IMR-90 (cell line): Measurements from ENCODE around the gene SERHL2. TPM values are rescaled to one million over a fixed set of nuclear protein-coding genes. Genes with fewer than 3 reads are reported as not detected.

Experiments used
- ATAC-seq: fragments of 200-7000 bp; cut with Tn5 transposase; 2 replicates; pipeline ENCODE4 v1.9.1; 2020; ENCODE audit warnings: low read depth, mild to moderate bottlenecking, moderate library complexity
- BruUV-seq: library from RNA; stranded (reverse); fragments of 400-500 nt; replicated peaks from 2 replicates; lab custom pipeline; 2021; lab: Mats Ljungman, UMichigan
- CTCF ChIA-PET: fragments of 300-600 bp; formaldehyde crosslinking; extraction: SDS; loops from one replicate; lab custom pipeline; 2021; ENCODE audit warnings: antibody characterized with exemption; lab: Yijun Ruan, JAX
- POLR2A ChIA-PET: fragments of 300-600 bp; sonication (Branson Sonifier 250); formaldehyde crosslinking; loops from one replicate; lab custom pipeline; 2022; ENCODE audit warnings: antibody characterized with exemption; ENCODE audit not compliant: unreplicated experiment; lab: Charles Lee
- DNase-seq: peaks from one replicate; pipeline ENCODE4 v3.0.0; 2013
- H2AFZ ChIP-seq: replicated peaks from 2 replicates; pipeline ENCODE3; 2013; ENCODE audit warnings: low read length, mild to moderate bottlenecking; ENCODE audit not compliant: poor library complexity
- H2AK5ac ChIP-seq: 2 replicates; pipeline ENCODE4 v1.6.1; 2013; ENCODE audit warnings: low read depth, low read length, inconsistent platforms
- H2AK9ac ChIP-seq: replicated peaks from 2 replicates; pipeline ENCODE3; 2013; ENCODE audit warnings: mild to moderate bottlenecking, low read depth, low read length, moderate library complexity; ENCODE audit not compliant: poor library complexity
- H2BK120ac ChIP-seq: 2 replicates; pipeline ENCODE4 v1.6.1; 2013; ENCODE audit warnings: low read depth, low read length, inconsistent platforms
- H2BK15ac ChIP-seq: 3 replicates; pipeline ENCODE4 v1.6.1; 2013; ENCODE audit warnings: low read depth, low read length, inconsistent platforms
- H2BK20ac ChIP-seq: 2 replicates; pipeline ENCODE4 v1.6.1; 2013; ENCODE audit warnings: low read depth, mild to moderate bottlenecking, inconsistent platforms, low read length, moderate library complexity
- H2BK5ac ChIP-seq: 2 replicates; pipeline ENCODE4 v1.6.1; 2013; ENCODE audit warnings: mild to moderate bottlenecking, low read depth, low read length, inconsistent platforms; ENCODE audit not compliant: poor library complexity, severe bottlenecking
- H3K14ac ChIP-seq: replicated peaks from 2 replicates; pipeline ENCODE4 v1.6.1; 2013; ENCODE audit warnings: low read depth, low read length, inconsistent platforms
- H3K18ac ChIP-seq: 2 replicates; pipeline ENCODE4 v1.6.1; 2013; ENCODE audit warnings: low read depth, low read length, control low read depth
- H3K23ac ChIP-seq: 2 replicates; pipeline ENCODE4 v1.6.1; 2013; ENCODE audit warnings: low read depth, low read length, inconsistent platforms
- H3K27ac ChIP-seq: 2 replicates; pipeline ENCODE4 v1.5.1; 2013; ENCODE audit warnings: mild to moderate bottlenecking, control low read depth, low read length; ENCODE audit not compliant: insufficient read depth
- H3K27me3 ChIP-seq: 2 replicates; pipeline ENCODE4 v1.6.1; 2013; ENCODE audit warnings: low read length; ENCODE audit not compliant: control insufficient read depth, insufficient read depth
- H3K36me3 ChIP-seq: 2 replicates; pipeline ENCODE4 v1.6.1; 2013; ENCODE audit warnings: low read length, mixed read lengths; ENCODE audit not compliant: control insufficient read depth, insufficient read depth
- H3K4ac ChIP-seq: 2 replicates; pipeline ENCODE4 v1.6.1; 2013; ENCODE audit warnings: low read depth, low read length, inconsistent platforms
- H3K4me1 ChIP-seq: 2 replicates; pipeline ENCODE4 v1.6.1; 2013; ENCODE audit warnings: low read length, mixed read lengths; ENCODE audit not compliant: control insufficient read depth, insufficient read depth
- H3K4me2 ChIP-seq: 2 replicates; pipeline ENCODE4 v1.6.1; 2013; ENCODE audit warnings: low read depth, mild to moderate bottlenecking, control low read depth, low read length, moderate library complexity
- H3K4me3 ChIP-seq: 2 replicates; pipeline ENCODE4 v1.5.1; 2013; ENCODE audit warnings: low read depth, mild to moderate bottlenecking, control low read depth, low read length, moderate library complexity; ENCODE audit not compliant: insufficient read depth
- H3K56ac ChIP-seq: 2 replicates; pipeline ENCODE4 v1.6.1; 2013; ENCODE audit warnings: low read length, inconsistent platforms; ENCODE audit not compliant: insufficient read depth; ENCODE audit errors: extremely low read depth
- H3K79me1 ChIP-seq, 2 experiments: 2 replicates each; pipeline ENCODE4 v1.6.1; 2013; ENCODE audit warnings: low read length in 2 of 2, inconsistent platforms in 1 of 2, low read depth in 1 of 2
- H3K9ac ChIP-seq: 2 replicates; pipeline ENCODE4 v1.6.1; 2013; ENCODE audit warnings: low read depth, low read length, control low read depth
- H3K9me1 ChIP-seq: 2 replicates; pipeline ENCODE4 v1.6.1; 2013; ENCODE audit warnings: low read length, inconsistent platforms; ENCODE audit not compliant: insufficient read depth
- H3K9me3 ChIP-seq: 2 replicates; pipeline ENCODE4 v1.6.1; 2013; ENCODE audit warnings: low read length; ENCODE audit not compliant: control insufficient read depth, insufficient read depth
- H4K20me1 ChIP-seq: 2 replicates; pipeline ENCODE4 v1.6.1; 2013; ENCODE audit warnings: low read length, inconsistent platforms; ENCODE audit not compliant: insufficient read depth
- H4K5ac ChIP-seq: 2 replicates; pipeline ENCODE4 v1.6.1; 2013; ENCODE audit warnings: mild to moderate bottlenecking, low read depth, low read length, control low read depth
- H4K8ac ChIP-seq, 2 experiments: 2 replicates each; pipeline ENCODE4 v1.6.1; 2013; ENCODE audit warnings: low read depth in 2 of 2, low read length in 2 of 2, control low read depth in 1 of 2, inconsistent platforms in 1 of 2
- H4K91ac ChIP-seq: 2 replicates; pipeline ENCODE4 v1.6.1; 2013; ENCODE audit warnings: low read depth, low read length, inconsistent platforms; ENCODE audit not compliant: insufficient read depth
- BHLHE40 ChIP-seq: fragments of 150-350 bp; IDR thresholded peaks from 2 replicates; pipeline ENCODE4 v1.6.1; 2016; ENCODE audit warnings: mild to moderate bottlenecking, low read depth, low read length
- CEBPB ChIP-seq: IDR thresholded peaks from 2 replicates; pipeline ENCODE4 v1.6.1; 2012; ENCODE audit warnings: low read depth, low read length, improper control_type of control experiment
- CHD1 ChIP-seq: IDR thresholded peaks from 2 replicates; pipeline ENCODE4 v1.6.1; 2012; ENCODE audit warnings: low read depth, low read length, improper control_type of control experiment
- CTCF ChIP-seq: conservative IDR thresholded peaks from 2 replicates; pipeline ENCODE4 v1.5.1; 2012; ENCODE audit warnings: mild to moderate bottlenecking, low read depth, low read length, improper control_type of control experiment
- ELK1 ChIP-seq: fragments of 150-350 bp; IDR thresholded peaks from 2 replicates; pipeline ENCODE4 v1.6.1; 2016; ENCODE audit warnings: low read depth, mild to moderate bottlenecking, low read length, moderate library complexity, borderline replicate concordance
- FOS ChIP-seq: fragments of 150-350 bp; IDR thresholded peaks from 2 replicates; pipeline ENCODE4 v1.6.1; 2016; ENCODE audit warnings: low read depth, low read length
- MAFK ChIP-seq: IDR thresholded peaks from 2 replicates; pipeline ENCODE4 v1.6.1; 2012; ENCODE audit warnings: low read depth, low read length, improper control_type of control experiment
- MAZ ChIP-seq: IDR thresholded peaks from 2 replicates; pipeline ENCODE4 v1.6.1; 2012; ENCODE audit warnings: low read depth, mild to moderate bottlenecking, low read length, improper control_type of control experiment, moderate library complexity, borderline replicate concordance
- MXI1 ChIP-seq: IDR thresholded peaks from 2 replicates; pipeline ENCODE4 v1.6.1; 2012; ENCODE audit warnings: low read depth, mild to moderate bottlenecking, low read length, moderate library complexity, borderline replicate concordance
- NFE2L2 ChIP-seq: fragments of 150-350 bp; IDR thresholded peaks from 2 replicates; pipeline ENCODE4 v1.6.1; 2016; ENCODE audit warnings: low read depth, mild to moderate bottlenecking, low read length
- POLR2A ChIP-seq: IDR thresholded peaks from 2 replicates; pipeline ENCODE4 v1.6.1; 2012; ENCODE audit warnings: mild to moderate bottlenecking, low read depth, low read length
- RAD21 ChIP-seq: IDR thresholded peaks from 2 replicates; pipeline ENCODE4 v1.6.1; 2012; ENCODE audit warnings: low read length, improper control_type of control experiment
- RCOR1 ChIP-seq: IDR thresholded peaks from 2 replicates; pipeline ENCODE4 v1.6.1; 2012; ENCODE audit warnings: mild to moderate bottlenecking, low read length, improper control_type of control experiment; ENCODE audit not compliant: insufficient replicate concordance
- RFX5 ChIP-seq: IDR thresholded peaks from 2 replicates; pipeline ENCODE4 v1.8.0; 2012; ENCODE audit warnings: low read depth, mild to moderate bottlenecking, low read length, moderate library complexity
- SMC3 ChIP-seq: fragments of 150-350 bp; IDR thresholded peaks from 2 replicates; pipeline ENCODE4 v1.6.1; 2016; ENCODE audit warnings: low read depth, mild to moderate bottlenecking, antibody characterized with exemption, low read length, moderate library complexity
- USF2 ChIP-seq: fragments of 150-350 bp; IDR thresholded peaks from 2 replicates; pipeline ENCODE4 v1.6.1; 2017; ENCODE audit warnings: mild to moderate bottlenecking, antibody characterized with exemption, low read length, low read depth
- WGBS, 2 experiments: methylation state at CpG; one replicate each; pipeline versions ENCODE4 v1.1.5 to v1.1.7; 2013; ENCODE audit warnings: missing lambda C conversion rate in 2 of 2; ENCODE audit not compliant: insufficient read length in 1 of 2; ENCODE audit errors: extremely low coverage in 2 of 2; 5-methylcytosine and 5-hydroxymethylcytosine counted together
- dilution Hi-C: fragments of 300-500 bp; cut with HindIII; formaldehyde crosslinking; loops from one replicate; pipeline ENCODE4 v1.14.3; 2018; ENCODE audit warnings: low sequenced_read_pairs; ENCODE audit not compliant: unreplicated experiment
- in situ Hi-C: fragments of 300-500 bp; cut with MboI; formaldehyde crosslinking; loops from 3 replicates; pipeline ENCODE4 v1.14.3; 2019; ENCODE audit warnings: low sequenced_read_pairs, inconsistent platforms, mixed read lengths
- intact Hi-C: fragments of 100-400 bp; cut with micrococcal nuclease; formaldehyde crosslinking; loops from 2 replicates; pipeline ENCODE4 v1.10.0; 2022
- polyA plus RNA-seq, 3 experiments: library from polyadenylated mRNA; depleted of rRNA; stranded (reverse); fragments of >200 nt; gene quantifications; 2 replicates each; pipeline ENCODE4 v1.2.3, GENCODE V29; 2012; ENCODE audit warnings: low replicate concordance in 1 of 3
- total RNA-seq: library from RNA; depleted of rRNA; stranded (reverse); fragments of >200 nt; gene quantifications from 2 replicates; pipeline ENCODE4 v1.2.3, GENCODE V29; 2012

SERHL2 gene
- total and polyA plus RNA-seq, 2 of the 4 experiments (the other 2 are of a cell fraction): 4.5 to 5.0 TPM

GRCh38 chr22:42584364-42584940 lies 30.7 kb downstream of the SERHL2 start:
- H2AK9ac ChIP-seq: no peak overlapping the region
- no peak overlapping the region for H2BK15ac ChIP-seq
- H2BK120ac ChIP-seq: no peak overlapping the region
- 90% methylated on average over 2 of the region's 4 CpGs; no CpG with 5 or more reads in 1 of the 2 experiments for WGBS, 2 experiments
- no peak for TF ChIP-seq RAD21
- TF ChIP-seq USF2: no peak
- TF ChIP-seq MXI1: no peak
- TF ChIP-seq RCOR1: no peak
- no peak for TF ChIP-seq CHD1
- TF ChIP-seq CTCF: no peak
- no peak for TF ChIP-seq ELK1
- TF ChIP-seq MAFK: no peak
- no peak for TF ChIP-seq FOS
- TF ChIP-seq RFX5: no peak
- TF ChIP-seq BHLHE40: no peak
- no peak for TF ChIP-seq CEBPB
- no peak for TF ChIP-seq POLR2A
- TF ChIP-seq MAZ: no peak
- TF ChIP-seq SMC3: no peak
- TF ChIP-seq NFE2L2: no peak
- no peaks in the 10 kb centered on the region for H3K9me3 ChIP-seq
- no peak overlapping the region for H4K5ac ChIP-seq
- dilution Hi-C loops: no loop called here
- BruUV-seq: no TSS peak
- H2BK5ac ChIP-seq: no peak overlapping the region
- no peak for DNase-seq
- H3K9ac ChIP-seq: no peak overlapping the region
- H3K36me3 ChIP-seq: peaks cover 50% of the 10 kb centered on the region
- intact Hi-C loops: no loop called here
- H2BK20ac ChIP-seq: no peak overlapping the region
- no peak overlapping the region for H2AK5ac ChIP-seq
- peaks cover 3 to 16% of the 10 kb centered on the region in 2 experiments; a peak in 3 of 4 replicates for H3K79me1 ChIP-seq
- in situ Hi-C loops: no loop called here
- no peak overlapping the region for H3K23ac ChIP-seq
- H3K56ac ChIP-seq: no peak overlapping the region
- H3K4ac ChIP-seq: no peak overlapping the region
- H3K4me2 ChIP-seq: no peak overlapping the region
- no peaks in the 10 kb centered on the region for H4K20me1 ChIP-seq
- H3K27me3 ChIP-seq: no peaks in the 10 kb centered on the region
- H3K4me1 ChIP-seq: peaks cover 6% of the 10 kb centered on the region; the same call in 1 of the 2 replicates
- no peak overlapping the region for H3K4me3 ChIP-seq
- H4K91ac ChIP-seq: no peak overlapping the region
- no peak overlapping the region for H2AFZ ChIP-seq
- H3K18ac ChIP-seq: no peak overlapping the region
- H4K8ac ChIP-seq: no peak overlapping the region
- H3K27ac ChIP-seq: no peak overlapping the region
- POLR2A ChIA-PET: no interaction called here
- H3K14ac ChIP-seq: no peak overlapping the region
- CTCF ChIA-PET: no interaction called here
- ATAC-seq: no peak
- H3K9me1 ChIP-seq: no peaks in the 10 kb centered on the region
